Stimulated activated CD4-positive, alpha-beta T cell treated with anti-CD3 and anti-CD28 coated beads, Interleukin-15, amount 100 ng/mL, for 24 hours (primary cell): Measurements from ENCODE around the gene FCN2.

Experiments
- DNase-seq: peaks from one replicate; pipeline ENCODE4 v3.0.0-alpha.2; 2020

The FCN2 gene

DNA sequence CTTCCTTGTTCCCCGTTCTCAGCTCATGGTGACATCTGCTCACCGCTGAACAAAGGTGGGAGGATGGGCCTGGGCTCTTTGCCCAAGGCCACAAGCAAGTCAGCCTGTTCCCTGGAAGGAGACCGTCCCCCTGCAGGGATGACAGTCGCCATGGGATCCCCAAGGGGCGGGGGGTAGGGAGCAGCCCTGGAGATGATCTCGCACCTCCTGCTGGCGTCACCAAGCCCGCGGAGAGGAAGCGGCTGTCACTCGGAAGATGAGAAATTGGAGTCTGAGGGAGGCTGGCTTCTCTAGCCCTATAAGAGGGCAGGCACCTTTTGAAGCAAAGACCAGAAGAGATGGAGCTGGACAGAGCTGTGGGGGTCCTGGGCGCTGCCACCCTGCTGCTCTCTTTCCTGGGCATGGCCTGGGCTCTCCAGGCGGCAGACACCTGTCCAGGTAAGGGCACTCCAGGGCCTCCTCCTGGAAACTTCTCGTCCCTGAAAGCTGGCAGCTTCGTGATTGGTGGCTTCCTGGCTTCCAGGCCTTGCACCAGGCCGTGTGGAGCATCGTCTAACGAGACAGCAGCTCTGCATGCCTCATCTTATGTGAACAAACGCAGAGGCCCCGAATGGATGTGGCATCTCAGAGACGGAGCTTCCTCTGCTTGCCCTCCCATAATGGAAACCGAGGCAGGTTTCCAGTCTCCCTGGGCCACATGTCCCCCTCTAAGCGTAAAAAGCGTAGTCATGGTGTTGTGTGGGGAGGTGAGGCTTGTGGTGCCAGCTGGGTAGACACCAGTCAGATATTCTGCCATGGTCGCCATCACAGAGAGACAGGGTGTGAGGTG lies at the start of gene FCN2:
Gene FCN2, plus strand, starts transcription at position 327 of the 829 bp plus-strand sequence. Its CDS starts 12 bp downstream, at position 339.
- no peak for DNase-seq

DNA sequence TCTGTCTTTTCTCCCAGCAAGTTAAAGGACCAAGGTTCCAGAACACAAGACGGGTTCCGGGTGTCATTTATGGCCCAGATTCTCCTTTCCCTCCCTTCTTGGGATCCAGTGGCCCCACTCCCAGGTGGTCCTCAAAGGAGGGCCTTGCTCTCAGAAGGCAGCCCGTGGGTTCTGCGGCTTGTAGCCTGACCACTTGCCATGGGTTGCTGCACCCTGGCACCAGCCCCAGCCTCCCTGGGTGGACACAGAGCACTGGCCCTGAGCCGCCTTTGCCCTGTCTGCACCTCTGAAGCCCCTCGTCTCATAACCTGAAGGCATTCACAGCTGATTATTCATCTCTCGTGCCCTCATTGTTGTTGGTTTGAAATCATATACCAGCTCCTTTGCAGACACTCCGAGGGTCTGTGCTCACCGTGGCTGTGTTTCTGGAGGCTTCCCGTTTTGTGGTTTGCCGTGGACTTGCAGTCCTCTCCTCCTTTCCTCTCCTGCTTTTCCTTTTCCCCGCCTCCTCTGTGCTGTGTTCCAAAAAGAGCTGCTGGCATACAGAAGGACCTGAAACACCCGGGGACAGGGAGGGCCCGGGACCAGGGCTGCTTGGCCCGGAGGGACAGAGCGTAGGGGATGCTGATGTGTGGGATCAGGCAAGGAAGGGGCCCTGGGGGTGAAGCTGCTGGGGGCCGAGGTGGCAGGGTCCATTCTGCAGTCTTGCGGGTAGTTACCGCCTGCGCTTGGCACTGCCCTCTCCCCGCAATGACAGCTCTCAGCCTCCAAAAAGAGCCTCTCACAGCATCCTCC lies 49.5 kb upstream of the FCN2 start:
- no peak for DNase-seq

DNA sequence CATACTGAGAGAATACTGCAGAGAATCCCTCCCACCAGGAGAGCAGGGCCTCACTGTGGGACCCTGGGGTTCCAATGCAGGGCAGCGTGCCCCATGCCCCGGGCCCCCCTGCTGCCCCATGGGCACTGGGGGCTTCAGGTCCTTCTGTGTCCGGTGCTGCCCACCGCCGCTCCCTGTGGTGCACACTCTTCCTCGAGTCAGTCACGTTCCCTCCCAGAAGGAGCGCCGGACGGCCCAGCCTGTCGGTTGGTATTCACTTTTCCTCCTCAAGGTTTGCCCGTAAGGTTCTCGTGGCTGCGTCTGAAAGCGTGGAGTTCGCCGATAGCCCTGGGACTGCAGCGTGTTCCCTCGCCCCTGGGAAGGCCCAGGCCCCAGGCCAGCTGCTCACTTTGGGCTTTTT lies 48.1 kb upstream of the FCN2 start:
- DNase-seq = no peak

DNA sequence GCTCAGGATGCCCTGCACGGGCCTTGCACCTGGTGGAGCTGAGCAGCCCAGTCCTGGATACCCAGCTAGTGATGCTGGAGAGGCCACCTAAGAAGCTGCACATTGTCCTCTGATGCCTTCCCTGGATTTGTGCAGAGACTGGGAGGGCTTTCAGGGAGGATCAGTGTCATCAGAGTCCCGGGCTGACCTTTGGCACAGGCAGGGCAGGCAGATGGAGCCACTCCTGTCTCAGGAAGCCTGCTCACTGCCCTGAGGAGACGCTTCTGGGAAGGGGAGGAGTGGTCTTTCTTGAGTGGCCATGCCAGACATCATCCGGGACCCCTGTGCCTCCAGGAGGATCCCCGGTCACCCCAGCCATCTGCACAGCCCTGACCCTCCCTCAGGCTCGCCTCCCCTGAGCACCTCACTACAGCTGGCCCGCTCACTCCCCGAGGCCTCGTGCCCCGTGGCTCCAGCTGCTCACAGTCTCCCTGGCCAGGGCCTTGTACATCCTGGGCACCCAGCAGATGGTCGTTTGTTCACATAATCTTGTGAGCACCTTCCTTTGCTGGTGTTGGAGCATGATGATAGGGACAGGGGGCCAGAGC lies 47.2 kb upstream of the FCN2 start:
- DNase-seq = no peak

DNA sequence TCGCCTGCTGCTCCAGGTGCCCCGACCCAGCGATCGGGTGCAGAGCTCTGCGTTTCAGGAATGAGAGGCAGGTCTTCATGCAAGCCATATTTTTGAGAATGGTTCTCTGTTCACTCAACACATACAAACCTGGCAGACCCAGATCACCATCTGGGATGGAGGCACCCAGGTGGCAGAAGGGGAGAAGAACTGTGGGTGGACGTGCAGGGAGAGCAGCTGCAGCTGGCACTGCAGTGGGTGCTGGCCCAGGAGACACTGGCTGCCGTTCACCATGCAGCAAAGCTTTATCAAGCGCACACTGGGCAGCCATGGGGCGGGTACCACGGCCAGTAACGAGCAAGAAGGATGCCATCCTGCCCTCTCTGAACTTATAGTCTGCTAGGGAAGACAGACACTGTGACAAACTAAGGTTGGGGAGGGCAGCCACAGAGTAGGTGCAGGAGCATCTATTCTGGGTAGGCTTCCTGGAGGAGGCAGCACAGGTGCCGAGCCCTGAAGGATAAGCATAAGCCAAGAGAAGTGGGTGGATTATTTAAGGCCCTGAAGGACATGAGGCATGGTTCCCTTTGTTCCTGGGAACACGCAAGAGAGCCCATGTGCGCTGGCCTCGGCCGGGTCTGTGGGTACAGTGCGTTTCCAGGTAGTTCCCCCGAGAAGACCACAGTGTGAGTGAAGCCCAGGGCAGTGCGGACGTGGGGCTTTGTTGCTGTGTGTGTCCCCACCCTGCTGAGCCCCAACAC lies 46.2 kb upstream of the FCN2 start:
- DNase-seq = no peak

DNA sequence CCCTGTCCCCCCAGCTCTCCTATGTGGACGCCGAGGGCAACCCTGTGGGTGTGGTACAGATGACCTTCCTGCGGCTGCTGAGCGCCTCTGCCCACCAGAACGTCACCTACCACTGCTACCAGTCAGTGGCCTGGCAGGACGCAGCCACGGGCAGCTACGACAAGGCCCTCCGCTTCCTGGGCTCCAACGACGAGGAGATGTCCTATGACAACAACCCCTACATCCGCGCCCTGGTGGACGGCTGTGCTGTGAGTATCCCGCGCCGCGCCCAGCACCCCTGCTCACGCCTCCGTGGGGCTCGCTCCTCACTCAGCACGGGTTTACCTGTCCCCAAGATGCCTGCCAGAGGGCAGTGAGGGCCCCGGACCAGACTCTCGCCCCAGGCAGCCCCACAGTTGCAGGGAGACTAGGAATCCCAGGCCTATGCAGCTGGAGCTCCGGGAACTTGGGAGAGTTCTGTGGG lies 45.6 kb upstream of the FCN2 start:
- DNase-seq = no peak

DNA sequence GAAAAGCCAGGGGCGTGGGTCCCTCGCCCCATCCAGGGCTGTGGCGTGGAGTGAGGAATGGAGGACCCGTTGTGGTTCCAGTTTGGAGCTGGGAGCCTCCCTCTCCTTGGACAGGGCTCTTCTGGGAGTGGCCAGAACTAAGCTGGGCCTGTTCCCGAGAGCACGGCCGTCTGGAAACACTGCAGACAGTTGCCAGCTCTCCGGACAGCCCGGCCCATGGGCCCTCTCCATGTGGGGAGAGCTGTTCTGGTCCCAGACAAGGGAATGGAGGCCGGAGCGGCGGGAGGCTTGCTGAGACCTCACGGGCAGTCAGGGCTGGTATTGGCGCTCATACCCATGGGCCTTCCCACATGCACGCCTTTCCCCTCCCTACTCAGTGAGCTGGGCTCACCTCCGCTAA lies 45.2 kb upstream of the FCN2 start:
- no peak for DNase-seq

DNA sequence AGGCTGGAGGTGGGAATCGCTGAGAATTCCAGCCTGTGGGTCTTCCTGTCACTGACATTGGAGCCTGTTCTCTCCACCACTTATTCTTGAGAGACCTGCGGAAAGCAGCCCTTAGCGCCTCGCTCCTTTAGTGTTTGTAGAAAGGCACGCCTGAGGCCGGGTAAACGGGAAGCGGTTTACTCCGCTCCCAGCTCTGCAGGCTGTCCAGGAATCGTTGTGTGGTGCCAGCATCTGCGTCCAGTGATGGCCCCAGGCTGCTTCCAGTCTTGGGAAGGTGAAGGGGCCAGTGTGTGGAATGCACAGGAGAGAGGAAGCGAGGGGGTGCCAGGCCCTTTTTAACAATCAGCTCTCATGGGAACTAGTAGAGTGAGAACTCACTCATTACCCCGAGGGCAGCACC lies 44.6 kb upstream of the FCN2 start:
- DNase-seq = no peak

DNA sequence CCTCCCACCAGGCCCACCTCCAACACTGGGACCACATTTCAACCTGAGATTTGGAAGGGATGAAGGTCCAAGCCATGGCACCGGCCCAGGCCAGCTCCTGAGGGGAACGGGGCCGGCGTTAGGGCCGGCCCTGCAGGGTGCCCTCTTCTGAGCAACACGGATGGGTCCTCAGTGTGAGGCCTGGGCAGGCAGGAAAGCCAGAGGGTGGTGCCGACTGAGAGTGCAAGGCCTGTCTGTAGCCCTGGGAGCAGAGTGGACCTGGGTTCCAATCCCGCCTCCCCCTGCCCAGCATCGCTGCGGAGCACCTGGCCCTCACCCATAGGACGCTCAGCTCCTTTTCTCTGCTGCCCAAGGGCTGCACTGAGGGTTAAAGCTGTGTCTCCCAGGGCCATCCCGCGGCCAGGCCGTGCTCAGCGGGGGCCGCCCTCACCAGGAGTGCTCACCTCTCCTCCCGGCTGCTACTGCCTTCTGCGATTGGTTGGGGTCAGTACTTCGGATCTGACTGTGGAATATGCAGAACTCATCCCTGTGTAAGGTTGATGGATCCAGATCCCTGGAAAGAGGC lies 44.1 kb upstream of the FCN2 start:
- no peak for DNase-seq

DNA sequence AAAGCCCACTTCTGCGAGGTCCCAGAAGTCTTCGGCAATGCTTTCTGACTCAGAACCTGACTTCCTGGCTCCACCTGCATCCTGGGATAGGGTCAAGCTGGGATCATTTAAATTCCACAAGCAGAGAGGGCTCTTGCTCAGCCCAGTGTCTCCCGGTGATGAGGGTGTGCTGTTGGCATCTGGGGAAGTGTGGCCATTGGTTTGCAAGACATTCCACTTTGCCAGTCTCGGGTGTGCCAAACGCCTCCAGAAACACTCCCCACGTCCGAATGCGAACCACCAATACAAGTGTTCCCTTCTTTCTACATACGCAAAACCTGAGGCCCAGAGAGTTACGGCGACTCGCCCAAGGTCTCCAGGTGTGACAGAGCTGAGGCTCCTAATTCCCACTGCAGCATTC lies 43.1 kb upstream of the FCN2 start:
- no peak for DNase-seq

DNA sequence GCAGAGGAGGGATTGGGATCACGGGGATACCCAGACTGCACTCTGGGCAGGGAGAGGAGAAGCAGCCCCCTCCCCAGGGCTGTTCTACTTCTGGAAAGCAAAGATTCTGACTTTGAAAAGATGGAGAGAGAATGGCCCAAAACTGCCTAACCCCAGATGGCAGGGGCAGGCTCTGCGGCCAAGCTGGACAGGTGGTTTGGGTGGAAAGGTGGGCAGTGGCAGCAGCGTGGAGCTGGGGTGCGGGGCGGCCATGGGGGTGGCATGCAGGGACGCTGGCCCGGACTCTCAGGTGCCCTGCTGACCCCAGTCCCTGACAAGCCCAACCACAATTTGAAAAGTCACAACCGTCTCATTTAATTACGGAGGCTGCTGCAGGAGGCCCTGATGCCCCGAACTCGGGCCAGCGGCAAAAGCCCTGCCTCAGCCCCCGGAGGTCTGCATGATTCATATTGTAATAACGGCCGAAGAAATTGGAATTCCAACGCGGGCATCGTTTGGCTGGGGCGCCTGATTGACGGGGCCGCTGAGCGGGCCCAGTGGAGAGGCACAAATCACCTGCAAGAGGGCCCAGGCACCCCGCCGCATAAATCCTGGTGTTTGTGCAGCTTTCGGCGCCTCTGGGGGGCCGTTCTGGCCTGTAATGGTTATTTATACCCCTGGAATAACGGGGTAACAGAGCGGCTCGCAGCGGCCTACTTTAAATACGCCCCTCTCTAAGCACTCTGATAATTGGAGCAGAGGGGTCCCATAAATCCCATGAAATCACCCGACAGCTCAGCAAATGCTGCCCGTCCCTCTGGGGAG lies 41.8 kb upstream of the FCN2 start:
- no peak for DNase-seq

DNA sequence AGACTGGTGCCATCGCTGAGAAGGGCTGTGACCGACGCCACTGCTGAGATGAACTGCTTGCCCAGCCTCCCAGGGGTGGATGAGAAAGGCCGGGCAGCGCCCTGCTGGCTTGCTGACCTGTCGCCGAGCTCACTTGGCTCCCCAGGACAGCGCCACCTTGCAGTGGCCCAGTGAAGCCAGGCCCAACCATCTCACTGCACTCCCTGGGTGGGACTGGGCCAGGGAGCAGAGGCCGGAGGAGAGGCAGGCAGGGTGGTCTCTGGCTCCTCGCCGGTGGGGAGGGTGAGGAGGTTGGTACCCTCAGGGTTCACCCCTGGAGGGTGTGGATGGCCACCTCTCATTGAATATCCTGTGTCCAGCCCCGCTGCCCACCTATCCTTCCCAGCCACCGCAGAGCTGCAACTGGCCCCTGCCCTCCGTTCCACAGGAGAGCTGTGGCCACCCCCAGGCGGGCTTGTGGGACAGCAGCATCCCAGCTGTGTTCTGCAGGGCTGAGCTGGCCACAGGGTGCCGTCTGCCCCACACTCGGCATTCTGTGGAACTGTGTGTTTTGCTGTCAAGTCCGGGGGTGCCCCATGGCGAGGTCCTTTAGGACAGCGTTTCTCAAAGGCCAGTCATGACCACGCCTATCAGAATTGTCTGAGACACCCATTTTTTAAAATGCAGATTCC lies 41.0 kb upstream of the FCN2 start:
- no peak for DNase-seq

DNA sequence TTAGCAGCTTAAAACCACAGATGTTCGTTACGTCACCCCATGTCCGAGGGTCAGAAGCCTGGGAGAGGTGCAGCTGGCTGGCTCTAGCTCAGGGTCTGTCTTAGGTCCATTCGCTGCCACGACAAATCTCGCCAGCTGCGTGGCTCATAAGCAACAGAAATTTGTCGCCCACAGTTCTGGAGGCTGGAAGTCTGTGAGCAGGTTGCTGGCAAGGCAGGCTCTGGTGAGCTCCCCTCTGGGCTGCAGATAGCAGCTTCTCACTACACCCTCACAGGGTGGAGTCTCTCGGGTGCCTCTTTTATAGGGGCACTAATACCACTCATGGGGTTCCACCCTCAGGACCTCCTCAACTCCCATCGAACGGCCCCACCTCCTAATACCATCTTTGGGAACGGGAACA lies 40.1 kb upstream of the FCN2 start:
- DNase-seq = no peak

DNA sequence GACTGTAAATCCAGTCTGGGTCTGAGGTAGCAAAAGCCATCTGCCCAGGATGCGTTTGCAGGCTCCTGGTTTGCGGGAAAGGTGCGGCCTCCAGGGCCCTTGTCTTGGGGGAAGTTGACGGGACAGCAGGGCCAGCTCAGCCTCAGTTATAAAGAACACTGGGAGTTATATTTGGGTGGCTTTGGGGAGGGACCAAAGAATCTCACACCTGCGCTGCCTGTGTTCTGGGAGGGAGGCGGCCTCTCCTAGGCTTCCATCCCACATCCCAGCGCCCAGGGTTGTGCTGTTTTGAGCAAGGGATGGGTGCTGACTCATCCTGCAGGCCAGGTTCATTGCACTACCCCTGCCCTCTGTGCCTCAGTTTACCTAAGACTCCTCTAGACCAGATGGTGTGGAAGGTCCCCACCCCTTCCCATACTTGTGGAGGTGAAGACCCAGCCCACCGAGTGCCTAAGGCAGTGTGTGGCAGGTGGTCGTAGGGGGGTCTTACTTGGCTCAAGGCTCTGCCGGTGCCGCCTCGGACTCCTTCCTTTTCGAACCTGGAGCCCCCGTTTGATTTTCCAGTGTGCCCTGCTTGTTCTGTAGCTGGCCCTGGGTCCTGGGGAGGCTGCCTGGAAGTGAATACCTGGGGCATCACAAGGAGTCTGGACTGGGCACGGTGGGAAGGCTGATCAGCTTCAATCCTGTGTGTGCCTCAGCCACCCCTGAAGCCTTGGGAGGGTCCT lies 39.3 kb upstream of the FCN2 start:
- no peak for DNase-seq

DNA sequence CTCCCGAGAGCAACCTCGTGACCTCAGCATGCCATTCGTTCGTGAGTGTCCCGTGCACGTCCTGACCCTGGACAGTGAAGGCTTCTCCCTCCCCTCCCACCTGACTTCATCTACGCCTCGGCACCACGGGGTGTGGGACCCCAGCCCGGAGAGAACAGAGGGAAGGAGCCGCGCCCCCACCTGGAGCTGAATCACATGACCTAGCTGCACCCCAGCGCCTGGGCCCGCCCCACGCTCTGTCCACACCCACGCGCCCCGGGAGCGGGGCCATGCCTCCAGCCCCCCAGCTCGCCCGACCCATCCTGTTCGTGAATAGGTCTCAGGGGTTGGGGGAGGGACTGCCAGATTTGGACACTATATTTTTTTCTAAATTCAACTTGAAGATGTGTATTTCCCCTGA lies 38.3 kb upstream of the FCN2 start:
- DNase-seq = no peak

DNA sequence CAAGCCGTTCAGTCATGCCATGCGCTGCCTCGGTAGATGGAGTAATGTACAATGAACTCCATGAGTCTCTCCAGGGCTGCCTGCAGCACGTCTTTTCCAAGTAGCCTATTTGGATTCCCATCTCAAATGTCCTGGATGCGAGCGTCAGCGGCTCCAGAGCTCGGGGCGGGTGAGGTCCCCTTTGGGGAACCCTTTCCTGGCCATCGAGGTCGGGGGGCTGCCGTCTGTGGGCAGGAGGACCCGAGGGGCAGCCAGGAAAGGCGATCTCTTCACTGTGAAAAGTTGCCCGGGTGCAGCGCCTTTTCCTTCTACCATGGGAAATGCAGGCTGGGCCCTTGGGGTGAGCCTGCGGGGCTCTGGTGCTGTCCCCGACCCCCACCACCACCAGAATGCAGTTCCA lies 36.9 kb upstream of the FCN2 start:
- DNase-seq = no peak

DNA sequence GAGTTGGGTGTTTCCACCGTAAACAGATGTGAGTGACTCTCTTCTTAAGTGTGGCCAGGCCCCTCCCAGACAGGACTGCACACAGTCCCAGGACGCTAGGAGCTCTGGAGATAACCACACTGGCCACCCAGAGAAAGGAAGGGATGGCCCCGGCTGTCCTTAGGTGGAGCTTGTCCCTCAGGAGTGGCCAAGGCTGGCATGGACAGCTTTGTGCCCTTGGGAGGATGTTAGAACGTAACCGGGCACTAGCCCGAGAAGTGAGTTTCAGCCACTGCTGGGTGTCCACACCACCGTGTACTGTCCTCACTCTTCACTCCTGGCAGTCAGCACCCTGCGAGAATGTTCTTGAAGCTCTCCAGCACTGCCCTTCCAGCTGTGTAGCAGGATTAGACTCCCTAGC lies 35.8 kb upstream of the FCN2 start:
- DNase-seq = no peak

DNA sequence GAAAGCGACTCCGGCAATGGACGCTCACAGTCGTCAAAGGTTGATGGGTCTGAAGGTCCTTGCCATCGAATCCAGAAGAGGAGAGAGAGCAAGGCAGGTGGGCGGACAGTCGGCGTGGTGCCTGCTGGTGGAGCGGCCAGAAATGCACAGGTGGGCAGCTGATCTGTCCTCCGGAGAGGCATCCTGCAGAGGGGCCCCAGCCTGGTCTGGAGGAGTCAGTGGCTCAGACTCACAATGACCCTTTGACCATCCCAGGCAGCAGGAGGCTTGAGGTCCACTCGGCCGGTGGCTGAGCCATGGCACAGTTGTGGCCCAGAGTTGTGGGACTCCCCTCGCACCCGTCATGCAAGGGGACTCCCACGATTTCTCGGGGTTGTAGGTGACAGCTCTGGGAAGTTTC lies 34.4 kb upstream of the FCN2 start:
- DNase-seq = no peak

DNA sequence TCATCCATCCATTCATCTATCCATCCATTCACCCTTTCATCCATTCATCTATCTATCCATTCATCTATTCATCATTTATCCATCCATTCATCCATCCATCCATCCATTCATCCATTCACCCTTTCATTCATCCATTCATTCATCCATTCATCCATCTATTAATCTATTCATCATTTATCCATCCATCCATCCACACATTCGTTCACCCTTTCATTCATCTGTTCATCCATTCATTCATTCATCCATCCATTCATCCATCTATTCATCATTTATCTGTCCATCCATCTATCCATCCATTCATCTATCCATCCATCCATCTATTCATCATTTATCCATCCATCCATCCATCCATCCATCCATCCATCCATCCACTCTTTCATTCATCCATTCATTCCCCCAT lies 33.9 kb upstream of the FCN2 start:
- DNase-seq = no peak

DNA sequence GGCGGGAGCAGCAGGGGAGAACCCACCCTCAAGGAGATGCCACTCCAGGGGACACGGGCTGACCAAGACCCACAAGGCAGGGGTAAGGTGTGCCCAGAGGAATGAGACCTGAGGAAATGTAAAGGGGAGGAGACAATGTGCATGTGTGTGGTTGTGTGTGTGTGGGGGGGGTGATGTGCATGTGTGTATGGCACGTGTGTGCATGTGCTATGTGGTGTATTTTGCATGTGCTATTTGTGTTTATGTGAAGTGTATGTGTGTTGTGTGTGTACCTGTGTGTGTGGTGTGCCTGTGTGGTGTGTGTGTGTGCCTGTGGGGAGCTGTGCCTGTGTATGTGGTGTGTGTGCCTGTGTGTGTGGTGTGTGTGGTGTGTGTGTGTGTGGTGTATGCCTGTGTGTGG lies 33.5 kb upstream of the FCN2 start:
- no peak for DNase-seq
